GM12872 (cell line): ENCODE measurements around the gene BLCAP.

Experiments used
- CTCF ChIP-seq: IDR thresholded peaks from 3 replicates; pipeline ENCODE4 v1.5.1; 2011; ENCODE audit warnings: low read depth, mild to moderate bottlenecking, low read length, moderate library complexity; ENCODE audit not compliant: insufficient read depth

Gene BLCAP, protein sequence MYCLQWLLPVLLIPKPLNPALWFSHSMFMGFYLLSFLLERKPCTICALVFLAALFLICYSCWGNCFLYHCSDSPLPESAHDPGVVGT

GRCh38 chr20:37527638-37528445, at the start of gene BLCAP:
TSS of gene BLCAP (minus strand) at chr20:37527876. CDS start at chr20:37519174, 8,702 bp downstream.
- TF ChIP-seq CTCF, result 0 out of 3 replicates have a peak, but pooled peaks have one; percentile 20

DNA sequence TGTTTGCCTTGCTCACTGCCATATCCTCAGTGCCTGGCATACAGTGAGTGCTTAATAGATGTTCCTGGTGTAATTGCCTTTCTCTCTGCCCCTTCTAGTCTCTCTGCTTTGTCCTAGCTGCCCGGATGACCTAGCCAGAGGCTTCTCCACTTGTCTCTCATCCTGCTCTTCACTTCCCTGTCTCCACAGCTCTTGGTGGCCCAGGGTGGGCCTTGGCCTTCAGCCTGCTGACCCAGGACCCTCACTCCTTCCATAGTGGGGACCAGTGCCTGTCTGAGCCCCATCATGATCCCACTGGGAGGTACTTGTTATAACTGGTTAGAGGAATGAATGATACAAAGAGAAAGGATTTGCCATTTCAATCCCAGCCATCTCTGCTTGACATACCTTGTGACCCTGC, 49.2 kb upstream of the BLCAP start:
- TF ChIP-seq CTCF, result no peak

DNA sequence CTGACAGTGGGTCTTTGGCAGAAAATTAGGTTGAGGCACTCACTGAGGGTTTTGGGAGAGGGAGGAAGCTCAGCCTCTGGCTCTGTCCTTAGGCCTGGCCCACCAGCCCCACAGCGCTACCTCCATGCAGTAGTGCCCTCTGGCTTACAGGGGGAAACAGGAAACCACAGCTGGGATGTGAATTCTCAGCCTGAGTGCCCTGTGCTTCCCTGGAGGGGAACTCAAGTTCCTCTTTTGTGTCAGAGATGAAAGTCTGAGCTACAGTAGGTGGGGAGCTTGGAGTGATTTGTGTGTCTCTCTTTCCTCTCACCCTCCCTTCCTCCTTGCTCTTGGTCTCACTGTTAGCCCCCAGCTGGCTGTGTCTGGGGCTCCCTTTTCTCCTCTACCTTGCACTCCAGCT, 48.2 kb upstream of the BLCAP start:
- TF ChIP-seq CTCF, result no peak

DNA sequence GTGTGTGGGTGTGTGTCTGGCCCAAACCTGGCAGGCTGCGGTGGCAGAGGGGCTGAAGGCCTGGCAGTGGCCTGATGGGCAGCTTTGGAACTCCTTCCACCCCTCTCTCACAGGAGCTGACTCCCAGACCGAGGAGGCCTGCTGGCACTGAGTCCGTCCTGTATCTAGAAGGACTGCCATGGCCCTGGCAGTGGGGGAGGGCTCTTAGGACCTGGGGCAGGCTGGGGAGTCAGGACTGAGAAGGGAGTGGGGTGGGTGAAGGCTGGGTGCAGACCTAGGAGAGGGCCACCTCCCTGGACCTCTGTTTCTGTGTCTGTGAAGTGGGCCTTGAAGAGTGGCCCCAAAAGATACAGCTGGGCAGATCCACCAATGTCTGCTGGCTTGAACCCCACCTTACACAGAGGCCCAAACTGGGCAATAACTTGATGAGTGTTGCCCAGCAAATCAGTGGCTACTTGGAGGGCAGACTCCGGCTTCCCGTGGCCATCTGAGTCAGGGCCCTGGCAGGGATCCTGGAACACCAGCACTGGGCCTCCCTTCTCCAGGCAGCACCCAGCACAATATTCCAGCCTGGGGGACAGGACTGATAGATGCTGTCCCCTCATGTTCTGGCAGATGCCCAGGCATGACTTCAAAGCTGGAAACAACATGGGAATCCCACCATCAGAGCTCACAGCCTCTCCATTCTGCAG, 46.7 kb upstream of the BLCAP start:
- TF ChIP-seq CTCF, result no peak

DNA sequence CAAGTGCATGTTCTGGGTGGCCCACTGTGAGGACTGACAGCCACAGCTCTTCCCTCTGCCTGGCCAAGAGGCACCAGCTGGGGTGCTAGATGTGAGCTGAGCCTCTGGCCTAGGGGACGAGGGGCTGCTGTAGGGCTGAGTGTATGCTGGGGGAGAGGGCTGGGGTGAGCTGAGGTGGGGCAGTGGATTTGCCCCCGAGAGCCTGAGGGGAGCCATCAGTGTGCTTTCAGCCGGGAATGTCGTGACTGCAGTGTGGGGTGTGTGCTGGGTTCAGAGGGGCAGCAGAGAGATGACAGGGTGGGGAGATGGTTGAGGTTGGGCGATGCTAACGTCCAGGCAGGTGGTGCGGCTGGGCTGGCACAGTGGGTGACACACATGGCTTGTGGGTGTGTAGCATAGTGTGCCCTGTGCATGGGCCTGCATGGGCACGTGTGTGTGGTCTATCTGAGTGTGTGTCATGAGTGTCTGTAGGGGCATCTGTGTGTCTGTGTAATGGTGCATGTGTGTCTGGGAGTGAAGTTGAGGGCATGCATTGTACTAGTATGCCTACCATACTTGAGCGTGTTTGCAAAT, 46.0 kb upstream of the BLCAP start:
- TF ChIP-seq CTCF, result no peak

DNA sequence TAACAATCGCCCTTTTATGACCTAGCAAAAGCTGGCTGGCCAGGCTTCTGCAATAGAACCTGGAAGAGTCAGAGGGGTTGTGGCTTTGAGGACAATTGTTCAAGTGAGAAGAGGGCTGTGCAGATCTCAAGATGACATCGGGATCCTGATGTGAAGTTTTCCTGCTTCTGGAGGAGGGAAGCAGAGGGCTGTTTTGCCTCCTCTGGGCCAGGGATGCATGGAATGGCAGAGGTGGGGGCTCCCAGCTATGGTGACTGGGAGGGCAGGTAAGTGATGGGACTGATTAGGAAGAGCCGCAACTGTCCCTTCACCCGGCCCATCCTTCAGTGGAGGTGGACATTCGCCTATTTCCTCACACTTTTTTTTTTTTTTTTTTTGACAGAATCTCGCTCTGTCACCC, 43.4 kb upstream of the BLCAP start:
- TF ChIP-seq CTCF, result no peak

DNA sequence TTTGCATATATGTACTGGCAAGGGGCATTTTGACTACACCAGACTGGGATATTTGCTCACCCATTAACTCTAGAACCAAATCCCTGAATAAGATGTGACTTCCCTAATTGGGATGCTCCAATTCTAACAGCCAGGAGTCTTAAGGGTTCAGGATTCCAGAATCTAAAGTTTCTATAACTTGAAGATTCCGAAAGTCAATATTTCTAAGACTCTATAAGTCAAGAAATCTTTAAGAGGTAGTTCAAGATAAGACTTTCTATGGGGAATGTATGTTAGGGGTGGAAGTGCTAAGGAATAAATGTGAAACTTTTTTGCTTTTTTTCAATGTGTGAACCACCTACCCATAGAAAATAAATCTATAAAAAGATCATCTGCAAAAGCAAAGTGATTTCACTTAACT, 42.7 kb upstream of the BLCAP start:
- no peak for TF ChIP-seq CTCF
